HG03159 (cell line): ENCODE results near the gene ORAI2.
"Not testable (repeated sequence)": the region's sequence is repeated elsewhere in the genome, so short reads cannot be mapped to it uniquely, and the experiment has no call there.

Source experiments
- ATAC-seq: cut with Tn5 transposase; IDR thresholded peaks from one replicate; pipeline ENCODE4 v1.9.1; 2021; ENCODE audit warnings: mild to moderate bottlenecking, moderate library complexity; ENCODE audit not compliant: unreplicated experiment

ORAI2 gene

DNA sequence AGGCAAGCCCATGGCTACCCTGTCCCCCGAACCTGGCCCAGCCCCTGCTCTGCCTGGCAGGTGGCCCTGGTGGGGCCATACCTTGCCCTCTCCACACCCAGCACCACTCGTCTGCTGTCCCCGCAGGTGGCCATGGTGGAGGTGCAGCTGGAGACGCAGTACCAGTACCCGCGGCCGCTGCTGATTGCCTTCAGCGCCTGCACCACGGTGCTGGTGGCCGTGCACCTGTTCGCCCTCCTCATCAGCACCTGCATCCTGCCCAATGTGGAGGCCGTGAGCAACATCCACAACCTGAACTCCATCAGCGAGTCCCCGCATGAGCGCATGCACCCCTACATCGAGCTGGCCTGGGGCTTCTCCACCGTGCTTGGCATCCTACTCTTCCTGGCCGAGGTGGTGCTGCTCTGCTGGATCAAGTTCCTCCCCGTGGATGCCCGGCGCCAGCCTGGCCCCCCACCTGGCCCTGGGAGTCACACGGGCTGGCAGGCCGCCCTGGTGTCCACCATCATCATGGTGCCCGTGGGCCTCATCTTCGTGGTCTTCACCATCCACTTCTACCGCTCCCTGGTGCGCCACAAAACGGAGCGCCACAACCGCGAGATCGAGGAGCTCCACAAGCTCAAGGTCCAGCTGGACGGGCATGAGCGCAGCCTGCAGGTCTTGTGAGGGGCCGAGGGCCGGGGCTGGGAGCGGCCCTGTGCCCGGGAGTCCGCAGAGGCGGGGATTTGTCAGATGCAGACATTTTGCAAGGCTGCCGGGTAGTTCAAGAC is 13.2 kb downstream of the ORAI2 start:
- no peak for ATAC-seq

DNA sequence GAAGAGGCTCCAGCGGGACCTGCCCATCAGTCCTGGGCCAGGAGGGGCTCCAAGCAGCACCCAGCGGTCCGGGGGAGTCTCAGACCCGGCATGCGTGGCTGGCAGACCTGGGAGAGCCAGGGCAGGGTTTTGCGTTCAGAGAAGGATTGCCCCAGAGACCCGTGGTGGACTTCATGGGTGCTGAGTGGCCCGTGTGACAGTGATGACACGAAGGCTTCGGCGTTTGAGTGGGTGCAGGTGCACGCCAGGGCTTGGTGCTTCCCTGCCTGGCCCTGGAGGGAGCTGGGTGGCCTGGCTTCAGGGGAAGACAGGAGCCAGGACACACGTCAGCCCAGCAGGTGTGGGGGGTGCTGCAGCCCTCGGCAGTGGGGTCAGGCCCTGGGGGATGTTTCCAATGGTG is 13.9 kb downstream of the ORAI2 start:
- ATAC-seq: no peak

DNA sequence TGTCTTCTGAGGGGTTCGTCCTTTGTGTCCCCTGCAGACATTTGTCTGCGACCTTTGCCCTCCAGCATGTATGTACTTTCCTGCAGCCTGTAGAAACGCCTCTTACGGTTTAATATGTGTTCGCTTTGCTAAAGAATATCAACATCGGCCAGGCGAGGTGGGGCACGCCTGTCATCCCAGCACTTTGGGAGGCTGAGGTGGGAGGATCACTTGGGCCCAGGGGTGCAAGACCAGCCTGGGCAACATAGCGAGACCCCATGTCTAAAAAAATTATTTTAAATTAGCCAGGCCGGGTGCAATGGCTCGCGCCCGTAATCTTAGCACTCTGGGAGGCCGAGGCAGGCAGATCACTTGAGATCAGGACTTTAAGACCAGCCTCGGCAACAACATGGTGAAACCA is 15.8 kb downstream of the ORAI2 start:
- no peak for ATAC-seq

DNA sequence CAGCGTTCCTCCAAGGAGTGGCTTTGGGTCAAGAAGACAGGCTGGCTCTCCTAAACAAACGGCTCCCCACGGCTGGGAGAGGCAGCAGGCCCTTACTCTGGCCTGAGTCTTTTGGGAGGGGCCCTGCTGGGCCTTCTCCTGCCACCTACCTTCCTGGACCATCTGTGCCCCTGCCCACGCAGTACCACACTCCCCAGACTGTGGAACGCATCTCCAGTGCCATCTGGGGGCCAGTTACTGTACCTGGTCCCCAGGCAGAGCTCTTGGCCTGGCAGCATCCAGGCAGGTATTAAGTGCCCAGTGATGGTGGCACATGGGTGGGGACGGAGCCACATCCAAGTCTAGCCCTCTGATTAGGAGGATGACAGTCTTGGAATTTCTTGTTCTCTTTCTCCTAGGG is 16.9 kb downstream of the ORAI2 start:
- ATAC-seq: no peak

DNA sequence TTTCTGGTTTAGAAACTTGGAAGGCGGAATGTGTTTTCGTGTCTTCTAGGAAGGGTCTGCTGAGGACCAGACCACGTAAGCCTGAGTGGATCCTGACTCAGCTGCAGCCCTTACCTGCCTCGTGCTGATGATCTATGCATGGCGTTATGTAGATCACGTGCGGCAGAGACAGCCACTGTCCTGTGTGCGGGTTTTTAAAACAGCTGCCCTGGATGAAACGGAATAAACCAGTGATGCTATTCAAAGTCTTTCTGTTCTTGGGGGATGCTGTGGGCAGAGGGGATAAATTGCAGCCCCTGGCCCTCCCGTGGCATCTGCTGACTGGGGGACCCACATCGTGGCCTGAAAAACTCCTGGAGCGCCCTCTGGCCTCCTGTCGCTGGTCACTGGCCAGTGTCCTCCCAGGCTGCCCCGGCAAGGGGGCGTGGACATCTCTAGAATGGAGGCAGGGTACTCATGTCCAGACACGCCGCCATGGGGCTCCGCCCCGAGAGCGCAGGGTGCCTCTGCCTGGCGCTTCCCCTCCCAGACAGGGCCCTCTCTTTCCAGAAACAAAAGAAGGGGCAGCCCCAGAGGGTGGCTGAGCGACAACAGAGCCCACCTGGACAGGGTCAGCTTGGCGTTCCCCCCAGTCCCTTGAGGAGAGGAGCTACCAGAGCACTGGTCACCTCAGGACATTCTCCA is 18.1 kb downstream of the ORAI2 start:
- no peak for ATAC-seq

DNA sequence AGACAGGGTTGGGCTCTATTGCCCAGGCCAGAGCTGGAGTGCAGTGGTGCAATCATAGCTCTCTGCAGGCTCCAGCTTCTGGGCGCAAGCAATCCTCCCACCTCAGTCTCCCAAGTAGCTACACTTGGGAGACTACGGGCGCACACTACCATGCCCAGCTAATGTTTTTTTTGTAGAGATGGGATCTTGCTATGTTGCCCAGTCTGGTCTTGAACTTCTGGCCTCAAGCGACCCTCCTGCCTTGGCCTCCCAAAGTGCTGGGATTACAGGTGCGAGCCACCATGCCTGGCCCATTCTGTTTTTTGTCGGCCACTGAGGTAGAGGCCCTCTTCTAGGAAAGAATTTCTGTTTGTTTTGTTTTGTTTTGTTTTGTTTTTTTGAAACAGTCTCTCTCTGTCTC is 19.1 kb downstream of the ORAI2 start:
- ATAC-seq: no peak

DNA sequence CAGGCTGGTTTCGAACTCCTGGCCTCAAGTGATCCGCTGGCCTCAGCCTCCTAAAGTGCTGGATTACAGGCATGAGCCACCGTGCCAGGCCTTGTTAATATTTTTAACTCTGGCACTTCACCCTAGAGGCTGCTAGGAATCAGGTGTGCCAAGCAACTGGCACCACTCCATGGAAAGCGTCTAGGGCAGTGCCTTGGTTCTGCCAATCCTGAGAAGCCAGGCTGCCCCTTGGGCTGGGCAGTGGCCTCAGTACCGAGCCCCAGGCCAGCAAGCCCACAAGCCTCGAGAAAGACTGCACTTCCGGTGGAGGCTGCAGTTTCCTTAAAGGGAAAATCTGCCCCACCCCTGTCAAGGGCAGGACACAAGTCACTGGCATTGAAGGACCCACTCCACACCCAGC is 19.9 kb downstream of the ORAI2 start:
- ATAC-seq: no peak

DNA sequence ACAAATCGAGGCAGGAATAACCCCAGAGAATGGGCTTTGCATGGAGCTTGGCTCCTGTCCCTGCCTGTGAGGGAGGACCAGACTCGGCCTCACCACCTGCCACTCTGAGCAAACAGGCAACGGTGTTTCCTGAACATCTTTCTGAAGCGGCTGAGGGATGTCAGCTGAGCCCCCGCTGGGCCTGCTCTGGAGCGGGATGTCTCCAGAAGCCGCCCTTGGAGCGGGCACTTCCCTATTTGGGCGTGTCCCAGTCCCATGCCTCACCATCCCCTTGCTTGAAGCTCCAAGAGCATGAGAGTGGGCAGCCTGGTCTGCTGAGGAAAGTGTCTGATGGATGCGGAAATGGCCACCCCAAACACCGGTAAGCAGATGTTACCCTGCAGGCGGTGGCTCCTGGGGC is 21.1 kb downstream of the ORAI2 start:
- no peak for ATAC-seq

DNA sequence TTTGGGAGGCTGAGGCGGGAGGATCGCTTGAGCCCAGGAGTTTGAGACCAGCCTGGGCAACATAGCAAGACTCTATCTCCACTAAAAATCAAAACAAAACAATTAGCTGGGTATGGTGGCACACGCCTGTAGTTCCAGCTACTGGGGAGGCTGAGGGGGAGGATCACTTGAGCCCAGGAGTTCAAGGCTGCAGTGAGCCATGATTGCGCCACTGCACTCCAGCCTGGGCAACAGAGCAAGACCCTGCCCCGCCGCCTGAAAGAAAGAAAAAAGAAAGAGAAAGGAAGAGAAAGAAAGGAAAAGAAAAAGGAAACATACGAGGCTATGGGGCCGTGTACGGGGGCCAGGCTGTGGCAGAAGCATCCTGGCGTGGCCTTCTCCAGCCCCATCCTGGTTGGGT is 21.6 kb downstream of the ORAI2 start:
- not testable (repeated sequence) for ATAC-seq

DNA sequence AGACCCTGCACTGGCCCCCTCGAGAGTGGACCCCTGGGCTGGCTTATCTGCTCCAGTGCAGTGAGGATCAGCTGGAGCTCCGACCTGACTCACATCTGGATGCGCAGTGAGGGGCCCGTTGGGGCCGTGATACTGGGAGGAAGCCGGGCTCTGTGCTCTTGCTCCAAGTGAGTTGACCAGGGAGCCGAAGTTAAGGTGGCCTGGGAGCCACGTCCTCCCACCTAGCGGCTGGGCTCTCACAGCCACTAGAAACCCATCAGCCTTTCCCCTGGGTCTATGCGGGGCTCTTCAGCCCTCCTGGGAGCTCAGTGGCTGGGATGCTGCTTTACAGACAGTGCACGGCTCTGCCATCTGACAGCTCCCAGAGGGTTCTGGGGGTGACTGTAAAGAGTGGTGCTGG is 22.2 kb downstream of the ORAI2 start:
- ATAC-seq: no peak

DNA sequence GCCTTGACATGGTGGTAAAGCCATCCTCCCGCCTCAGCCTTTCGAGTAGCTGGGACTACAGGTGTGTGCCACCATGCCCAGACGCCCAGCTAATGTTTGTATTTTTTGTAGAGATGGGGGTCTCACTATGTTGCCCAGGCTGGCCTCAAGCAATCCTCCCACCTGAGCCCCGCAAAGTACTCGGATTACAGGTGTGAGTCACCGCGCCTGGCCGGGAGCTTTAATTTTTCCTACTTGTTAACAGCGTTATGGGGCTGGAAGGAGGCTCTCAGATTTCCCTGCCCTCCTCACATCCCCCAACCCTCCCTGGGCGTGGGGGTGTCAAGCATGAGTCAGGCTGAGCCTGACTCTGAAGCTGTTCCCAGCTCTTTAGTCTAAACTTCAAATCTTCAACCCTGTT is 23.0 kb downstream of the ORAI2 start:
- ATAC-seq: no peak

DNA sequence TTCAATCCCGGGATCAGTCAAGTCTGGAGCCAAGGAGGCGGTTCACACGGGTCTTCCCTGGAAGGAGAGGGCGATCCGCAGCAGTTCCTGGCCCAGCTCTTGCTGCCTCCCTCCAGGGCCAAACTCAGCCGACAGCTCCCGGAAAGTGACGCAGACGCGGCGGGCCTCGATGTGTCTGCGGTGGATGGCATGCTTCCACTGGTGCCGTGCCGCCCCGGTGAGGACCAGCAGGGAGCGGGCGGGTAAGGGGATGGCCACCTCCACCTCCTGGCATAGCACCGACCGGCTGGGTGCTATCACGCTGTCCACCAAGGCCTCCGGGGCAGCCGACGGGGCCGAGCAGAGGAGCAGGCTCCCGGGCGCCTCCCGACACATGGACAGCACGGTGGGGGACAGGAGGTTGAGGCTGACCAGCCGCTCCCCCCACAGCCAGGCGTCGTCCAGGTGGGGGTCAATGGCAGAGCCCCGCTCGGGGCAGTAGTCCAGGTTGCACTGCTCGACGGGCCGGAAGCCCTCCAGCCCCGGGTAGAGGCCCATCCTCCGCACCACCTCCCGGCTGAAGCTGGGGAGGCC is 24.1 kb downstream of the ORAI2 start:
- ATAC-seq: no peak

DNA sequence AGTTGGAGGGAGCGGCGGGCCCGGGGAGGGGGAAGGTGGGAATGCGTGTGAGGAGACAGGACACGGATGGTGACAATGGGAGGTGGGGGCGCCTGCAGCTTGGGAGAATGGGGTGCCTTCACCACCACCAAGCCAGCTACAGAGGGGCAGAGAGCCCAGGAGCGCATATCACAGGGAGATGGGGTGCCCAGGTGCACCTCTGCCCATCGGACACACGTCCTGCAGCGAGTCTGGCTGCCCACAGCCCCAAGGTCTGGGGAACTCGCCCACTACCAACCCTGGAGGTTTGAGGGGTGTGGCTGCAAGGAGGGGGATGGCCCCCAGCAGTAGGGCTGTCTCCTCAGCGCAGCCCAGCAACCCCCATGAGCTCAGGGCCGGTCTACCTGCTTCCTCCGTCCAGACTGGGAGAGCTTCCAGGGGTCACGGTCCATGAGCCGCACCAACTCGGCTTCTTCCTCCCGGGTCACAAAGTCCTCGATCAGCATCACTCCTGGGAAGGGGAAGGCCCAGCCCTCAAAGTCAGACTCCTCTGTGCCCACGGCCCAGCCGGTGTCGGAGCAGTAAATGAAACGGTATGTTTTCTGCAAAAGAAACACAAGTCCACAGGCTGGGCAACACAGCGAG is 26.0 kb downstream of the ORAI2 start:
- ATAC-seq: no peak

DNA sequence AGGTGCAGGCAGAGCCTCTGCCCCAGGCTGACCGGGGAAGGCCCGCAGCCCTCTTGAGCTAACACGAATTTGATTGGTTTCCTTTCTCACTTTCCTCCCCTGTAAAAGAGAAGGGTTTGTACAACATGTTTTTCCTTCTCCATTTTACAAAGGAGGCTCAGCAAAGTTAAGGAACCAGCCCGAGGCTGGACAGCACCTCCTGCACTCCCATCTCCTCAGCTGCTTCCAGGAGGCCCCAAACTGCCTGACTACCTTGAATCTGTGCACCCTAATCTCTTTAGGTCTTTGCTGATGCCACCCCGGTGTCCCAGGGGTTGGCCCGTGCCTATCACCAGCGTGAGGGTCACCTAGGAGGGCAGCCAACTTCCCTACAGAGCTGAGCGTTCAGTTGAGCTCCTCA is 27.1 kb downstream of the ORAI2 start:
- ATAC-seq: no peak

DNA sequence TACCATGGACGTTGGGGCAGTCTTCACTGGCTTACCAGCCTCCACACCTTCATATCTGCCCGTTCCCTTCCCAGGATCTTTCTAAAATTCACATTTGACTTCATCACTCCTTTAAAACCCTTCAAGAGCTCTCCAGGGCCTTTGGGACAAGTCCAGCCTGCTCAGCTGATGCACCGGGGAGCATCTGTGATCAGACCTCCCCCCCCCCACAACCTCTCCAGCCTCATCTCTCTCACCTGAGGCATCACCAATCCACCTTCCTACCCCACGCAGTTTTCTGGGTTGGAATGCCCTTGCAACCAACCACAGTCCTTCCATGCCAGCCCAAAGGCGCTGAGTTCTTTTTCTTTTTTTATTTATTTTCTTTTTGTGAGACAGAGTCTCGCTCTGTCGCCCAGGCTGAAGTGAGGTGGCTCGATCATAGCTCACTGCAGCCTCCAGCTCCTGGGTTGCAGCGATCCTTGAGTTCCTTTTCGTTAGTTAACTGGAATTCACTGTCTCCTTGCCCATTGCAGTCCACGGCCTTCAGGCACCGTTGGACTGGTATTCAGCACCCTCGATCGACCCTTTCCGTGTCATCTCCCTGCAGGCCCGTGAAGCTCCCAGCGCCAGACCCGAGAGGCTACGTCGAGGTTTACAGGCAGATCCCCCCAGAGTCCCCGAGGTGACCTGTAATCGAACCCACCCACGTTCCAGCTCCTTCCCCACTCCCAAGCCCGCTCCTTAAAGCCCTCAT is 30.6 kb downstream of the ORAI2 start:
- no peak for ATAC-seq

DNA sequence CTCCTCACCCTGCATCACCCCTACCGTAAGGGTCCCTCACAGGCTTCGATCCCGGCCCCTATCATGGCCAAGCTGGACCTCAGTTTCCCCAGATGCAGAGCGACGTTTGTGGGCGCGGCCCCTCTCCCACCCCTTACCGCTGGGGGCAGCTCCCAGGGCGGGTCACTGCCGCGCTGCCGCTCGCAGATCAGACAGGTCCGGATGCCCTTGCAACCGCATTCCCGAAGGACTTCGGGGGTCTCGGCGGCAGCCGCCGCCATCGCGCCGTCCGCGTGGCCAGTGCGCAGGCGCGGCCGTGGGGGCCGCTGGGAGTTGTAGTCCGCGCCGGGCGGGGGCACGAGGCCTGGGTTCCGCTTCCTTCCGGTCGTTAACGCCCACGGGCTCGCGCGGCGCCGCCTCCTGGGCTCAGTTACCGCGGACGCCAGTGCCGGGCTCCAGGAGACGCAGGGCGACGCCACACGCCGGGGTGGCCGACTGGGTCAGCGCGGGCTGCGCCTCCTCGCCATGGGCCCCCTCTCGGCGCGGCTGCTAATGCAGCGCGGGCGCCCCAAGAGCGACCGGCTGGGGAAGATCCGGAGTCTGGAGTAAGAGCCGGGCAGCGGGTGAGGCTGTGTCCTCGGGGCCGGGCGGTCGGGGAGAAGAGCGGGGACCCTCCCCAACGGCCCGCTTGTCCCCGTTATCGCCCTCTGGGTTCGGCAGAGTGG is 31.4 kb downstream of the ORAI2 start, which contains the start of the genes ALKBH4 and LRWD1:
TSS of gene ALKBH4 (minus strand) at position 287 of the 704 bp plus-strand sequence. CDS start at position 260, 27 bp downstream.
TSS of gene LRWD1 (plus strand) at position 408 of the 704 bp plus-strand sequence. CDS start at position 505, 97 bp downstream.
- ATAC-seq: peak; percentile 83

DNA sequence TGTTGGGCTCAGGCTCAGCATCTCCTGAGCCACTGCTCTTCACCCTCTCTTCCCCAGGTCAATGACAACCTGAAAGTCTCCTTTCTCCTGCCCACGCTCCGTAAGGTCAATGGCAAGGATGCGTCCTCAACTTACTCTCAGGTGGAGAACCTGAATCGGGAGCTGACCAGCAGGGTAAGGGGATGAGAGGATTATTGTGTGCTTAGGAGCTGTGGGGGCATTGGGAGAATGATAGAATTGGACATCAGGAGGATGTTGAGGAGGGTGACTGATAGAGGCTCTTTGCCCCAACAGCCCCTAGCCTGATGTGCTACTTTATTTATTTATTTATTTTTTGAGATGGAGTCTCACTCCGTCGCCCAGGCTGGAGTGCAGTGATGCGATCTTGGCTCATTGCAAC is 32.7 kb downstream of the ORAI2 start:
- no peak for ATAC-seq

DNA sequence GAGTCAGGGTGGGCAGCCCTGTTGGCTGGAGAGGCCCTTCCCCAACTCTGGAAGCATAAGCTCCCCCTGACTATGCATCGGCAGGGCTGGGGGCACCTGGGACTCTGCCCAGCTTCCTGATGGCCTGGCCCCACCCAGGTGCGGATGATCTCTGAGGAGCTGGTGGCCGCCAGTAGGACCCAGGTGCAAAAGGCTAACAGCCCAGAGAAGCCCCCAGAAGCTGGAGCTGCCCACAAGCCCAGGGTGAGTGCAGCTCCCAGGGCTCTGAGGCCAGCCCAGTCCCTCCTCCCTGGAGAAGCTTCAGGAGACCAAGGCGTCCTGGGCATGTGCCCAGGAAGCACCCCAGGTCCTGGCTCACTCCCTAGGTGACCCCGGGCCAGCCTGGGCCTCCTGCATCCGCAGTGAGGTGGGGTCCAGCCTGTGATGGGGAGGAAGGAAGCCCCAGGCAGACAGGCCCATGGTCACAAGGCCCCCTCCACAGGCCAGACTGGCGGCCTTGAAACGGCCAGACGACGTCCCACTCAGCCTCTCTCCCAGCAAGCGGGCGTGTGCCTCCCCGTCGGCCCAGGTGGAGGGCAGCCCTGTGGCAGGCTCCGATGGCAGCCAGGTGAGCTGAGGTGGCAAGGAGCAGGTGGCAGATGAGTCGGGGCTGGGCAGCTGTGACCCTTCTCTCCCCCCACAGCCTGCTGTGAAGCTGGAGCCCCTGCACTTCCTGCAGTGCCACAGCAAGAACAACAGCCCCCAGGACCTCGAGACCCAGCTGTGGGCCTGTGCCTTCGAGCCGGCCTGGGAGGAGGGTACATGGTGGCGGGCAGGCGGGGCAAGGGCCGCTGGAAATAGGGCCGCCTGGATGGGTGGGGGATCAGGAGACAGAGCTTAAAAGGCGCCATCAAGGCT is 34.5 kb downstream of the ORAI2 start:
- no peak for ATAC-seq
